ENCODE data around the gene SENP1.

Gene SENP1

GRCh38 chr12:48005001-48005749, 100.7 kb downstream of the SENP1 start:
- DNase-seq (ENCODE audit: low spot score in 2 of 2) = no peak
- no peak overlapping the region for H3K27ac Mint-ChIP-seq
- H3K36me3 Mint-ChIP-seq = no peaks in the 10 kb centered on the region
- no peaks in the 10 kb centered on the region for H3K9me3 Mint-ChIP-seq
- peaks cover 31% of the 10 kb centered on the region for H3K27me3 Mint-ChIP-seq
- ATAC-seq (ENCODE audit: low read depth) = no peak
- H3K4me3 Mint-ChIP-seq = peak overlapping the region; percentile 54
- H3K4me1 Mint-ChIP-seq = peaks cover 24% of the 10 kb centered on the region

DNA sequence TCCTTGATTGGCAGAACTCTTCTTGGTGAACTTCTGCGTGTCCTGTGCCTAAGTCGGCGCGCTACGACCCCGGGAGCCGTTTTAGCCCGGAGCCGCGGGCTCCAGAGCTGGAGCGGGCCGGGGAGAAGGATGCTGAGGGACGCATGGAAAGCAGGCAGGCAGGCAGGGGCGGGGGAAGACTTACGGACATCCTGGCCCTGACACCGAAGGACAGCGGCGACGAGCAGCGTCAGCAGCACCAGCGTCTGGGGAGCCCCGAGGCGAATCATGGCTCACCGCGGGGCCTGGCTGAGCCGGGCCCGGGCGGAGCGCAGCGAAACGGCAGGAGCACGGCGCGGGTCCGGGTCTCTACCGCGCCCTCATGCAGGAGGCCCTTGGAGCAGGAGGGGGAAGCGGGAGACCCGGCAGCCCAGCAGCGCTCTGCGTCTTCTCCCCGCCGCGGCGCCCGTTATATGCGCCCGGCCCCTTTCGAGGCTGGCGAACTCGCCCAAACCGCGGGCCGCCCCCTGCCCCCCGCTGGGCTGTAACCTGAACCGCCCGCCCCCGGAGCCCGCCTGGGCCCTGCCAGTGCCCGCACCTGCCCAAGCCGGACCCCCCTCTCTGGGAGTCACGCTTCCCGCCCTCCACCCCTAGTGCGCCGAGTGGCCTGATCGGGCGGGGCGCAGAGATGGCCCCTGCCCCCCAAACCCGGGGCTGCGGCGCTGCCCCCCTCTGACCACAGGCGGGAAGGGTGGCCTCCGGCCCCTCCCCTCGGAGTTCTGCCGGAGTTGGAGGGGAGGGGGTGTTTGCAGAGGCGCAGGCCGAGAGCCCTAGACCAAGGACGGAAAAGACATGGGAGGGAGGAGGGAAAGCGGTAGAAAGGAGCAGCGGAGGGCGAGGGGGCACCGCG, 101.6 kb downstream of the SENP1 start, which contains the start of gene COL2A1:
Gene COL2A1 (minus strand): TSS at position 424 of the 889 bp plus-strand sequence. CDS start 155 bp downstream, at position 269.
- peak in 1 of 2 donors; percentile 29 for DNase-seq (ENCODE audit: low spot score in 2 of 2)
- H3K9me3 Mint-ChIP-seq = no peaks in the 10 kb centered on the region
- H3K36me3 Mint-ChIP-seq = no peaks in the 10 kb centered on the region
- peaks cover 30% of the 10 kb centered on the region for H3K27me3 Mint-ChIP-seq
- peak within 1 kb of the TSS; percentile 65 for H3K4me3 Mint-ChIP-seq
- peaks cover 24% of the 10 kb centered on the region for H3K4me1 Mint-ChIP-seq
- no peak within 1 kb of the TSS for H3K27ac Mint-ChIP-seq
- ATAC-seq (ENCODE audit: low read depth) = peak; percentile 43

DNA sequence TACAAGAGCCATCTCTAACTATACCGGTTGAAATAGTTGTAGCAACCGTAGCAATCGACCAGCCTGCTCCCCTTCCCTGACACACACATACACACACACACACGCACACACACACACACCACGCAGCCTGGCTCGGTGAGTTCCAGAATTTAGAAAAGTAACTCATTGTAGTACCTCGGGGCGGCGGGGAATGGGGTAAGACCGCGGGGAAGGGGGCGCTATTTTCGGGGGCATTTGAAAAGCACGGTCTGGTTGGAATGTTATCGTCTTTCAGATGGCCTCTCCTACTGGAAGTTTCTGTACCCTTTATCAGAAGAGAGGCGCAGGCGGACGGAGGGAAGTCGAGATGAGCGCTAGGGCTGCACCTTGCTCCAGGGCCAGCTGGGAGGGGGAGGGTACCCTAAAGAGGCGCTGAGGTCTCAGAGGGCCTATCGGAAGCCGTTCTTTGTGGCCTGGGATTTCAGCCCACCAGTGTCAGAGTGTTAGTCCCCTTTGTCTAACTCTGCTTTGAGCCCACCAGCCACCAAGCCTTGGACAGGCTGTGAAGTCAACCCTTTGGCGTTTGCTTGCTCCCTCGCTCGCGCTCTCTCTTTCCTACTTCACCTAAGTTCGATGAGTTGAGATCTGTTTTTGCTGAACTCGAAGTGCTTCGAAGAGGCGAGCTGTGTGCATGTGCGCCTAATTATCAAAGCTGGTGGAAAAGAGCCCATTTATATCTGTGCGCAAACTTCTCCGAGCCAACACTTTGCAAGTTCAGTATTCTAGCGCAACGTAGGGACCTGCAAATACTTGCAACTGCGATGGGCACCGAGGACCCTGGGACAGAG, 102.4 kb downstream of the SENP1 start:
- ATAC-seq (ENCODE audit: low read depth) (peak; percentile 16), DNase-seq (ENCODE audit: low spot score in 2 of 2) (peak in 1 of 2 donors; percentile 22)
- Mint-ChIP-seq H3K27ac (no peak overlapping the region), H3K36me3 (no peaks in the 10 kb centered on the region), H3K4me3 (peak overlapping the region; percentile 65), H3K9me3 (no peaks in the 10 kb centered on the region), H3K27me3 (peaks cover 29% of the 10 kb centered on the region), H3K4me1 (peaks cover 24% of the 10 kb centered on the region)

DNA sequence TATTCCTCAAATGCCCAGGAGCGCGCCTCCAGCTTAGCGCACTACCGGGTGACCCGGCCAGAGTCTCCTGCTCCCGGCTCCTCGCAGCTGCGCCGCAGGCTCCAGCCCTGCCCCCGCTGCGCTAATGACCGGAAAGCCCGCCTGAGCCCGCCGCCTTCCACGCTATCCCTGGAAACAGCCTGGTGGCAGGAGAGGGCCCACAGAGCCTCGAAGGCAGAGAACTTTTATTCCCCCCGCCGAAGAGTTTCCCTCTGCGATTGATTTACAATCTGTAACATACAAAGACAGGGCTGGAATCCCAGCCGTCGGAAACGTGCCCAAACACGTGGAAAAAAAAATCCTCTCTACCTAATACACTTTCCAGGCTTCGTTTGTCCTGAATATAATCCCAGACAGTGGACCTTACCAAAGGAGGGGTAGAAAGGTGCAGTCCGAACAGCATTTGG, 103.1 kb downstream of the SENP1 start:
- Mint-ChIP-seq H3K27me3 (peaks cover 30% of the 10 kb centered on the region), H3K4me1 (peaks cover 24% of the 10 kb centered on the region), H3K36me3 (no peaks in the 10 kb centered on the region), H3K9me3 (no peaks in the 10 kb centered on the region), H3K4me3 (peak overlapping the region; percentile 65), H3K27ac (no peak overlapping the region)
- no peak for ATAC-seq (ENCODE audit: low read depth)
- no peak for DNase-seq (ENCODE audit: low spot score in 2 of 2)

- Mint-ChIP-seq H3K9me3 (no peaks in the 10 kb centered on the region), H3K36me3 (no peaks in the 10 kb centered on the region), H3K4me3 (peak overlapping the region; percentile 79), H3K4me1 (peaks cover 24% of the 10 kb centered on the region), H3K27me3 (peaks cover 30% of the 10 kb centered on the region), H3K27ac (no peak overlapping the region)
- no peak for ATAC-seq (ENCODE audit: low read depth)
- DNase-seq (ENCODE audit: low spot score in 2 of 2) = no peak
Measured at GRCh38 chr12:48002414-48002730, 103.5 kb downstream of the SENP1 start.

DNA sequence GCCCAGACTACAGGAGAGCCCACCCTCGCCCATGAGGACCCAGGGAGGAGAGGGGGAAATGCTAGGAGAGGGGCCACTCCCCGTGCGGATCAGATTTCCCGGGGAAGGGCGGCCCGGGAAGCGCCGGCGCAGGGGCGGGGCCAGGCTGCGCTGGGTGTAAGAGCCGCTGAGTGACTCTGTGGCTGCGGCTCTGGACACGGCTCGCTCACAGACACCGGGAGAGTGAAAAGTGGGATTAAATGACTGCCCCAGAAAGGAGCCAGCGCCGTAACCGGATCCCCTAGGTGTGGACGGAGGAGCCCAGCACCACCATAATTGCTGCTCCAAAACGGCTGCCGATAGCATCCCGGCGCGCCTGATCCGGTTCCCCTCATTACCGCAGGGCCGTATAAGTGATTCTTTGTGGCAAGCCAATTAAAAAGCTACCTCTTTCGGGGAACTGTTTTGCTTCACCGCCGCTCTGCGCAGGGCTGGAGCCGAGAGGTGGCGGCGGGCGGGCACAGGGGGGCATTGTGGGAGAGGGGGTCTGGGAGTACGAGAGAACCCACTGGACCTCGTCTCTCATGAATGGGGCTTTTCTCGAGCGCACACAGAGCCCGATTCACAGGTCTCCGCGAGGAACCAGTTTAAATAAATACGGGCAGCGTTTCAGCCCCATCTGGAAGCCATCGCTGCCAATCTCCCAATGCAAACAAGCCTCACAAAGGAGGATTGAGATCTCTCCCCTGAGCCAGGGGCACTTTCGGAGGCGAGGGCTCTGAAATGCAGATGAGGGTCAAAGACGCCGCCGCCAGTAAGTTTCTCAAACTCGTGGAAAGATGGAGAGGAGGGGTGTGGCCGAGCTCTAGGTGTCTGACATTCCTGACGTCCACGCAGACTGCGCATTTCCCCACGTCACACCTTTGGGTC, 104.1 kb downstream of the SENP1 start:
- peaks cover 25% of the 10 kb centered on the region for H3K27me3 Mint-ChIP-seq
- no peaks in the 10 kb centered on the region for H3K9me3 Mint-ChIP-seq
- H3K4me3 Mint-ChIP-seq = peak overlapping the region; percentile 79
- no peak overlapping the region for H3K27ac Mint-ChIP-seq
- peaks cover 24% of the 10 kb centered on the region for H3K4me1 Mint-ChIP-seq
- no peaks in the 10 kb centered on the region for H3K36me3 Mint-ChIP-seq
- DNase-seq (ENCODE audit: low spot score in 2 of 2) (peak in 1 of 2 donors; percentile 23), ATAC-seq (ENCODE audit: low read depth) (peak; percentile 45)

DNA sequence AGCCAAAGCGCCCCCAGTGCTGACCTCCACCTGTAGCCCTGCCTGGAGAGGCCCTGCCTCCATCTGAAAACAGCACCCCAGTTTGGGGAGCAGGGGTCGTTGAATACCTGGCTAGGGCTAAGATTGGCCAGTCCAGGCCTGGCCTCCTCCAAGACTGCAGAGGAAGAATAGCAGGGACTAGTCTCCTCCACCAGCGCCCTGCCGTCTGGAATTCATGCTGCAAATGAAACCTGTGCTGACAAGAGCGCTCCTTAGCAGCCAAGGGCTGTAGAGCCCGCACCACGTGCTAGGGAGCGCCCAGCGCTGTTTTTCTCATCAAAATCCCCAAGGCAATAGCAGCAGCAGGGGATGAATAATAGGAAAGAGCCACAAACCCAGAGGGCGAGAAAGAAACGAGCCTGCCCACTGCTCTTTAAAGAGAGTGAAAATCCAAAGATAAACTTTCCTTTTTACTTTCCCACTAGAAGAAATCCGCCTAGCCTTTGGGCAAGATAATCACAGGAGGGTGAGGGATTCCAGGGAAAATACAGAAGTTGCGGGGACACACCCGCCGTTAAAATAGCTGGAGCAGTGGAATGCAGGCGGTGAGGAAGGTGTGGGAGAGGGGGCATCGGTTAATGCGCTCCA, 104.9 kb downstream of the SENP1 start:
- H3K27ac Mint-ChIP-seq = no peak overlapping the region

GRCh38 chr12:47999816-48000215, 106.1 kb downstream of the SENP1 start:
- Mint-ChIP-seq H3K27me3 (peaks cover 25% of the 10 kb centered on the region), H3K27ac (no peak overlapping the region), H3K36me3 (no peaks in the 10 kb centered on the region), H3K9me3 (no peaks in the 10 kb centered on the region), H3K4me3 (no peak overlapping the region), H3K4me1 (peaks cover 22% of the 10 kb centered on the region)
- ATAC-seq (ENCODE audit: low read depth) = no peak
- no peak for DNase-seq (ENCODE audit: low spot score in 2 of 2)

More for the DNA sequence above, 104.9 kb downstream of the SENP1 start:
- DNase-seq (ENCODE audit: low spot score in 2 of 2) (no peak), ATAC-seq (ENCODE audit: low read depth) (no peak)
- Mint-ChIP-seq H3K9me3 (no peaks in the 10 kb centered on the region), H3K4me1 (peaks cover 24% of the 10 kb centered on the region), H3K4me3 (peak overlapping the region; percentile 79), H3K27me3 (peaks cover 22% of the 10 kb centered on the region), H3K36me3 (no peaks in the 10 kb centered on the region)

GRCh38 chr12:47997321-47997720, 108.6 kb downstream of the SENP1 start:
- Mint-ChIP-seq H3K27me3 (peaks cover 20% of the 10 kb centered on the region), H3K9me3 (no peaks in the 10 kb centered on the region), H3K27ac (no peak overlapping the region), H3K4me3 (no peak overlapping the region), H3K36me3 (no peaks in the 10 kb centered on the region), H3K4me1 (peaks cover 13% of the 10 kb centered on the region)
- ATAC-seq (ENCODE audit: low read depth) = no peak
- no peak for DNase-seq (ENCODE audit: low spot score in 2 of 2)

DNA sequence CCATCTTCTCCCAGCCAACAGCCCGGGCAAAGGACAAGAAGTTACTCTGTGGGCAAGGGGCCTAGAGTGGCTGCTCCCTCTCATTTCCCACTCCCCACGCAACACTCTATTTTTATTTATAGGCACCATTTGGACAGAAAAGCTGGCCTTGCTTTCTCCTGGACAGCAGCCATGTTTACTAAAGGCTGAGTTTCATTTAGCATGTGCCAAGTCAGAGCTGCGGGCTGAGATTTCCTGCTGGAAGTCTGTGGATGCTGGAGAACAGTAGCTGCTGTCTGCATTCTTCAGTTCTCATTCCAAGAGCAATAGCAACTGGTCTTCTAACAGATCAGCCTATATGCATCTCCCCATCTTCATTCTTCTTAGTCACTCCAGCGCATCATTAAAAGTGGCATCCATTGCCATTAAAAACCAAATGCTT, 109.9 kb downstream of the SENP1 start:
- Mint-ChIP-seq H3K9me3 (no peaks in the 10 kb centered on the region), H3K36me3 (no peaks in the 10 kb centered on the region), H3K27me3 (peaks cover 15% of the 10 kb centered on the region), H3K4me3 (no peak overlapping the region), H3K27ac (no peak overlapping the region), H3K4me1 (peaks cover 1% of the 10 kb centered on the region)
- no peak for DNase-seq (ENCODE audit: low spot score in 2 of 2)
- no peak for ATAC-seq (ENCODE audit: low read depth)

DNA sequence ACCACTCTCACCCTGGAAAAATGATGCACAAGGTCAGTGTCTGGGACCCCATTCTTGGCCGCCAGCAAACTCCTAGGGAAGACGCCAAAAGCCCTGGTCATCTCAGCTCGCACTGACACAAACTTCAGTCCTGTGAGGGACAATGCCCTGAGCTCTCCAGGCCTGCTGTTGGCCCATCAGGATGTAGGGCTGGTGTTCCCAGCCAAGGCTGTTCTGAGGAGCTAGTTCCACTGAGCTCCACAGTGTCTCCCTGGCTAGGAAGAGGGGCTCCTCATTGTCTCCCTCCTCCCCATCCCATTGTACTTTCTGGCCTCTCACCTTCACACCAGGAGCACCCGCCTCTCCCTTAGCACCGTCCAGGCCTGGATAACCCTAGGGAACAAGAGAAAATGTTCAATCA, 112.4 kb downstream of the SENP1 start:
- Mint-ChIP-seq H3K27me3 (peaks cover 7% of the 10 kb centered on the region), H3K9me3 (no peaks in the 10 kb centered on the region), H3K4me3 (no peak overlapping the region), H3K36me3 (no peaks in the 10 kb centered on the region), H3K4me1 (peaks cover 17% of the 10 kb centered on the region), H3K27ac (no peak overlapping the region)
- DNase-seq (ENCODE audit: low spot score in 2 of 2) (no peak), ATAC-seq (ENCODE audit: low read depth) (no peak)
